Measurements from ENCODE around the gene IL2RA.

- TF ChIP-seq, protein P1, sequence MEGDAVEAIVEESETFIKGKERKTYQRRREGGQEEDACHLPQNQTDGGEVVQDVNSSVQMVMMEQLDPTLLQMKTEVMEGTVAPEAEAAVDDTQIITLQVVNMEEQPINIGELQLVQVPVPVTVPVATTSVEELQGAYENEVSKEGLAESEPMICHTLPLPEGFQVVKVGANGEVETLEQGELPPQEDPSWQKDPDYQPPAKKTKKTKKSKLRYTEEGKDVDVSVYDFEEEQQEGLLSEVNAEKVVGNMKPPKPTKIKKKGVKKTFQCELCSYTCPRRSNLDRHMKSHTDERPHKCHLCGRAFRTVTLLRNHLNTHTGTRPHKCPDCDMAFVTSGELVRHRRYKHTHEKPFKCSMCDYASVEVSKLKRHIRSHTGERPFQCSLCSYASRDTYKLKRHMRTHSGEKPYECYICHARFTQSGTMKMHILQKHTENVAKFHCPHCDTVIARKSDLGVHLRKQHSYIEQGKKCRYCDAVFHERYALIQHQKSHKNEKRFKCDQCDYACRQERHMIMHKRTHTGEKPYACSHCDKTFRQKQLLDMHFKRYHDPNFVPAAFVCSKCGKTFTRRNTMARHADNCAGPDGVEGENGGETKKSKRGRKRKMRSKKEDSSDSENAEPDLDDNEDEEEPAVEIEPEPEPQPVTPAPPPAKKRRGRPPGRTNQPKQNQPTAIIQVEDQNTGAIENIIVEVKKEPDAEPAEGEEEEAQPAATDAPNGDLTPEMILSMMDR (IDR thresholded peaks at IDR 0.05 in 8 of 11, conservative IDR thresholded peaks at IDR 0.05 in 3 of 11), result no peak
- no peak for TF ChIP-seq POLR2A (IDR thresholded peaks at IDR 0.05)
These were observed 20.6 kb upstream of the IL2RA start for GRCh38 chr10:6082496-6083395.

Measured in spleen (tissue), 7 donors.